AG20443 (cell line): ENCODE measurements around the gene TAT.

ENCODE experiments used
- DNase-seq: peaks from one replicate; pipeline ENCODE4 v3.0.0; 2012; ENCODE audit warnings: low spot score, mixed read lengths

Gene TAT

DNA sequence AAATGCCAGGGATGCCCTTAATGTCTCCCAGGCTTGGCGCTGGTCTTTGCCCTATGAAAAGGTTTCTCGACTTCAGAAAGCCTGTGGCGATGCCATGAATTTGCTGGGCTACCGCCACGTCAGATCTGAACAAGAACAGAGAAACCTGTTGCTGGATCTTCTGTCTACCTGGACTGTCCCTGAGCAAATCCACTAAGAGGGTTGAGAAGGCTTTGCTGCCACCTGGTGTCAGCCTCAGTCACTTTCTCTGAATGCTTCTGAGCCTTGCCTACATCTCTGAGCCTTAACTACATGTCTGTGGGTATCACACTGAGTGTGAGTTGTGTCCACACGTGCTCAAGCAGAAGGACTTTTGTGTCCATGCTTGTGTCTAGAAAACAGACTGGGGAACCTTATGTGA, 39.2 kb downstream of the TAT start:
- peak; percentile 65 for DNase-seq

DNA sequence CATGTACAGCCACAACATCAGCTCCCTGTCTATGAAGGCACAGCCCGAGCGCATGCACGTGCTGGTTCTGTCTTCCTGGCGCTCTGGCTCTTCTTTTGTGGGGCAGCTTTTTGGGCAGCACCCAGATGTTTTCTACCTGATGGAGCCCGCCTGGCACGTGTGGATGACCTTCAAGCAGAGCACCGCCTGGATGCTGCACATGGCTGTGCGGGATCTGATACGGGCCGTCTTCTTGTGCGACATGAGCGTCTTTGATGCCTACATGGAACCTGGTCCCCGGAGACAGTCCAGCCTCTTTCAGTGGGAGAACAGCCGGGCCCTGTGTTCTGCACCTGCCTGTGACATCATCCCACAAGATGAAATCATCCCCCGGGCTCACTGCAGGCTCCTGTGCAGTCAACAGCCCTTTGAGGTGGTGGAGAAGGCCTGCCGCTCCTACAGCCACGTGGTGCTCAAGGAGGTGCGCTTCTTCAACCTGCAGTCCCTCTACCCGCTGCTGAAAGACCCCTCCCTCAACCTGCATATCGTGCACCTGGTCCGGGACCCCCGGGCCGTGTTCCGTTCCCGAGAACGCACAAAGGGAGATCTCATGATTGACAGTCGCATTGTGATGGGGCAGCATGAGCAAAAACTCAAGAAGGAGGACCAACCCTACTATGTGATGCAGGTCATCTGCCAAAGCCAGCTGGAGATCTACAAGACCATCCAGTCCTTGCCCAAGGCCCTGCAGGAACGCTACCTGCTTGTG, 40.0 kb downstream of the TAT start:
- no peak for DNase-seq

DNA sequence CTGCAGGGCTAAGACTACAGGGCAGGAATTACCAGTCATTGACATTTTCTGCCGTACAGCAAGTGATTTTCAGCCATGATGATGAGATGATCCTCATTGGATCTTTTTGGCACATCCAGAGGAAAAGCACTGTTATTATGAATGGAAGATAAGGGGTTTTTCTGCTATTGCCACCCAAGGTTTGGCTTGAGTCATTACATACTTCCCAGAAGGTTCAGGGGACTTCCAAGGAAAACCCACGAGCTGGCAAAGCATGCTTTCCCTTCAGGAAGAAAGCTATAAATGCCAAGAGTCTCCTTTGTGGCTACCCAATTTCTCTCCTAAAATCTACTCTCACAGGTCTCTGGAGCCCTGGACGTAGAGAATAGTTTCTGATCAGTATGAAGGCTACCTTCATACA, 44.5 kb downstream of the TAT start:
- DNase-seq: no peak

GRCh38 chr16:71528863-71529262, 48.0 kb downstream of the TAT start:
- DNase-seq: no peak

- no peak for DNase-seq
Measured at GRCh38 chr16:71528257-71528656, 48.6 kb downstream of the TAT start.

GRCh38 chr16:71526111-71526631, 50.7 kb downstream of the TAT start, which contains the start of gene CHST4:
TSS of gene CHST4 (plus strand) at chr16:71526426. CDS start at chr16:71536678, 10,252 bp downstream.
- peak; percentile 83 for DNase-seq

- DNase-seq: no peak
Measured at GRCh38 chr16:71524566-71525553, 52.0 kb downstream of the TAT start.

GRCh38 chr16:71520550-71520949, 56.3 kb downstream of the TAT start:
- no peak for DNase-seq
